ENCODE results near the gene C14orf180.
A peak's percentile ranks its signal among the peaks of the same experiment; 100 is the strongest.

- TF ChIP-seq CTCF (IDR thresholded peaks at IDR 0.05) = peak in 3 of 7 experiments; percentile 12 to 31 (median 22)
- no peak for TF ChIP-seq POLR2A (IDR thresholded peaks at IDR 0.05)
These were observed 28.5 kb upstream of the C14orf180 start for GRCh38 chr14:104550861-104551728.
